H1 (cell line): ENCODE results near the gene APOL4. TPM values are rescaled to one million over a fixed set of nuclear protein-coding genes. Genes with fewer than 3 reads are reported as not detected.

ENCODE experiments used
- CTCF ChIA-PET: fragments of 300-600 bp; sonication (Branson Sonifier 250); formaldehyde crosslinking; loops from one replicate; lab custom pipeline; 2021; ENCODE audit not compliant: partially characterized antibody; lab: Charles Lee
- POLR2A ChIA-PET: fragments of 300-600 bp; sonication (Branson Sonifier 250); formaldehyde crosslinking; loops from one replicate; lab custom pipeline; 2021; ENCODE audit warnings: inconsistent platforms; ENCODE audit not compliant: partially characterized antibody; lab: Charles Lee
- DNase-seq, 2 experiments: peaks; one replicate each; pipeline versions ENCODE4 v3.0.0 to v3.0.0-alpha.2; 2010 to 2022; ENCODE audit warnings: low spot score in 2 of 2, low read depth in 1 of 2, mixed read lengths in 1 of 2
- FAIRE-seq: peaks from 2 replicates; lab custom pipeline; 2011; peaks lifted over from hg19 to GRCh38; lab: Jason Lieb, UNC
- H2AFZ ChIP-seq: 2 replicates; pipeline ENCODE4 v1.8.1; 2012; ENCODE audit warnings: low read length, inconsistent platforms
- H2AK5ac ChIP-seq: 2 replicates; pipeline ENCODE4 v1.6.1; 2013; ENCODE audit warnings: low read depth, low read length
- H2BK120ac ChIP-seq: replicated peaks from 2 replicates; pipeline ENCODE3; 2013; ENCODE audit warnings: low read depth, low read length, inconsistent platforms
- H2BK12ac ChIP-seq: 2 replicates; pipeline ENCODE4 v1.6.1; 2013; ENCODE audit warnings: low read depth, low read length
- H2BK15ac ChIP-seq: 2 replicates; pipeline ENCODE4 v1.6.1; 2013; ENCODE audit warnings: low read length
- H2BK20ac ChIP-seq: 2 replicates; pipeline ENCODE4 v1.6.1; 2013; ENCODE audit warnings: low read length
- H2BK5ac ChIP-seq: 2 replicates; pipeline ENCODE4 v1.6.1; 2013; ENCODE audit warnings: low read depth, low read length
- H3K14ac ChIP-seq: 2 replicates; pipeline ENCODE4 v1.6.1; 2013; ENCODE audit warnings: inconsistent platforms; ENCODE audit not compliant: insufficient read length
- H3K18ac ChIP-seq: 2 replicates; pipeline ENCODE4 v1.6.1; 2013; ENCODE audit warnings: low read length; ENCODE audit errors: extremely low read depth
- H3K23ac ChIP-seq: 2 replicates; pipeline ENCODE4 v1.6.1; 2013; ENCODE audit warnings: inconsistent platforms; ENCODE audit not compliant: insufficient read length
- H3K23me2 ChIP-seq: 2 replicates; pipeline ENCODE4 v1.6.1; 2013; ENCODE audit warnings: low read depth, low read length
- H3K27ac ChIP-seq: 2 replicates; pipeline ENCODE4 v1.6.1; 2011; ENCODE audit warnings: low read depth, low read length, inconsistent platforms
- H3K27me3 ChIP-seq, 4 experiments: replicated peaks in 1 of 4; 1 replicate in 1 of 4; 2 replicates in 3 of 4; pipeline versions ENCODE4 v1.6.1 to v1.8.1; 2011 to 2013; ENCODE audit warnings: low read length in 3 of 4, mild to moderate bottlenecking in 3 of 4, inconsistent platforms in 2 of 4, mixed read lengths in 2 of 4, moderate library complexity in 1 of 4; ENCODE audit not compliant: control insufficient read depth in 3 of 4, insufficient read depth in 3 of 4; ENCODE audit errors: extremely low read depth in 1 of 4
- H3K36me3 ChIP-seq, 4 experiments: 2 replicates each; pipeline versions ENCODE4 v1.6.1 to v1.8.1; 2011 to 2013; ENCODE audit warnings: mild to moderate bottlenecking in 4 of 4, low read length in 3 of 4, moderate library complexity in 2 of 4, control low read depth in 1 of 4, inconsistent platforms in 1 of 4; ENCODE audit not compliant: insufficient read depth in 4 of 4, control insufficient read depth in 2 of 4
- H3K4ac ChIP-seq: replicated peaks from 2 replicates; pipeline ENCODE3; 2013; ENCODE audit warnings: low read length, low read depth, mixed read lengths, inconsistent platforms; ENCODE audit not compliant: insufficient read length
- H3K4me1 ChIP-seq, 4 experiments: replicated peaks in 1 of 4; 1 replicate in 1 of 4; 2 replicates in 3 of 4; pipeline versions ENCODE4 v1.6.1 to v1.8.1; 2011 to 2013; ENCODE audit warnings: low read length in 3 of 4, inconsistent platforms in 2 of 4, mixed read lengths in 1 of 4; ENCODE audit not compliant: insufficient read depth in 4 of 4, control insufficient read depth in 3 of 4
- H3K4me2 ChIP-seq, 2 experiments: 2 replicates each; pipeline versions ENCODE4 v1.6.1 to v1.8.1; 2011 to 2013; ENCODE audit warnings: low read depth in 2 of 2, low read length in 2 of 2, control low read depth in 1 of 2, inconsistent platforms in 1 of 2, mild to moderate bottlenecking in 1 of 2; ENCODE audit not compliant: insufficient read depth in 1 of 2
- H3K4me3 ChIP-seq, 4 experiments: fragments of 200-600, 300-600 bp in 1 of 4; sonication (generic), shearing (Covaris generic), sonication (Bioruptor Twin) in 1 of 4; 2 replicates each; pipeline versions ENCODE4 v1.5.1 to v1.8.1; 2011 to 2016; ENCODE audit warnings: low read length in 4 of 4, low read depth in 3 of 4, control low read depth in 2 of 4, inconsistent platforms in 2 of 4, mild to moderate bottlenecking in 2 of 4, mixed read lengths in 1 of 4, moderate library complexity in 1 of 4; ENCODE audit not compliant: insufficient read depth in 2 of 4; ENCODE audit errors: extremely low read depth in 1 of 4
- H3K56ac ChIP-seq: replicated peaks from 2 replicates; pipeline ENCODE3; 2013; ENCODE audit warnings: low read depth, mild to moderate bottlenecking, mixed read lengths, low read length, inconsistent platforms; ENCODE audit not compliant: insufficient read length
- H3K79me1 ChIP-seq: 2 replicates; pipeline ENCODE4 v1.6.1; 2013; ENCODE audit warnings: low read depth, low read length, control low read depth
- H3K79me2 ChIP-seq, 2 experiments: 2 replicates each; pipeline versions ENCODE4 v1.6.1 to v1.8.1; 2012 to 2013; ENCODE audit warnings: low read length in 2 of 2, mild to moderate bottlenecking in 2 of 2, inconsistent platforms in 1 of 2; ENCODE audit not compliant: insufficient read depth in 2 of 2, control insufficient read depth in 1 of 2
- H3K9ac ChIP-seq, 4 experiments: replicated peaks in 1 of 4; 1 replicate in 1 of 4; 2 replicates in 3 of 4; pipeline versions ENCODE4 v1.6.1 to v1.8.1; 2011 to 2013; ENCODE audit warnings: low read depth in 3 of 4, low read length in 3 of 4, control low read depth in 2 of 4, mild to moderate bottlenecking in 2 of 4, moderate library complexity in 2 of 4, inconsistent platforms in 1 of 4; ENCODE audit errors: extremely low read depth in 1 of 4
- H3K9me3 ChIP-seq, 2 experiments: 2 replicates each; pipeline versions ENCODE4 v1.6.1 to v1.8.1; 2012 to 2013; ENCODE audit warnings: mild to moderate bottlenecking in 2 of 2, moderate library complexity in 2 of 2, control low read depth in 1 of 2, inconsistent platforms in 1 of 2, low read depth in 1 of 2, low read length in 1 of 2, mixed read lengths in 1 of 2; ENCODE audit not compliant: insufficient read depth in 2 of 2
- H4K20me1 ChIP-seq, 2 experiments: replicated peaks in 1 of 2; 2 replicates each; pipeline versions ENCODE3 to v1.8.1; 2011 to 2013; ENCODE audit warnings: inconsistent platforms in 2 of 2, low read length in 2 of 2, mild to moderate bottlenecking in 1 of 2; ENCODE audit not compliant: insufficient read depth in 2 of 2, control insufficient read depth in 1 of 2
- H4K5ac ChIP-seq: 2 replicates; pipeline ENCODE4 v1.6.1; 2013; ENCODE audit warnings: low read length, low read depth, mixed read lengths, inconsistent platforms; ENCODE audit not compliant: insufficient read length
- H4K8ac ChIP-seq: 2 replicates; pipeline ENCODE4 v1.8.0; 2013; ENCODE audit warnings: mild to moderate bottlenecking, moderate library complexity, low read length, inconsistent platforms; ENCODE audit not compliant: insufficient read depth; ENCODE audit errors: extremely low read depth
- H4K91ac ChIP-seq: replicated peaks from 2 replicates; pipeline ENCODE3; 2013; ENCODE audit warnings: low read length, mixed read lengths, inconsistent platforms; ENCODE audit not compliant: insufficient read length
- CHD1 ChIP-seq: IDR thresholded peaks from 2 replicates; pipeline ENCODE4 v1.6.1; 2012; ENCODE audit warnings: low read depth, low read length, improper control_type of control experiment
- KDM5A ChIP-seq: fragments of 200-600 bp; IDR thresholded peaks from 2 replicates; pipeline ENCODE4 v1.7.1; 2012; ENCODE audit warnings: mild to moderate bottlenecking, low read length, inconsistent platforms, mixed read lengths
- RXRA ChIP-seq: IDR thresholded peaks from 2 replicates; pipeline ENCODE4 v1.6.1; 2011; ENCODE audit warnings: low read depth, mild to moderate bottlenecking, low read length, moderate library complexity; ENCODE audit not compliant: insufficient read depth
- SIRT6 ChIP-seq: IDR thresholded peaks from one replicate; pipeline ENCODE4 v1.7.1; 2012; ENCODE audit warnings: low read length, inconsistent platforms
- SP2 ChIP-seq: IDR thresholded peaks from 2 replicates; pipeline ENCODE4 v1.6.1; 2012; ENCODE audit warnings: mild to moderate bottlenecking, low read length, inconsistent platforms
- SRF ChIP-seq: IDR thresholded peaks from 2 replicates; pipeline ENCODE4 v1.6.1; 2011; ENCODE audit warnings: mild to moderate bottlenecking, low read depth, low read length, moderate library complexity
- TAF1 ChIP-seq: IDR thresholded peaks from 2 replicates; pipeline ENCODE4 v1.6.1; 2011; ENCODE audit warnings: mild to moderate bottlenecking, low read depth, low read length
- TEAD4 ChIP-seq: IDR thresholded peaks from 2 replicates; pipeline ENCODE4 v1.6.1; 2012; ENCODE audit warnings: low read depth, low read length, inconsistent platforms, mixed read lengths
- USF2 ChIP-seq: IDR thresholded peaks from 2 replicates; pipeline ENCODE4 v1.6.1; 2011; ENCODE audit warnings: low read length, improper control_type of control experiment
- WGBS, 2 experiments: shearing (Covaris generic) in 1 of 2; methylation state at CpG; one replicate each; pipeline versions ENCODE4 v1.1.6 to v1.1.7; 2013 to 2015; ENCODE audit warnings: low lambda C conversion rate in 2 of 2, mixed read lengths in 2 of 2, inconsistent platforms in 1 of 2, low coverage in 1 of 2, missing lambda C conversion rate in 1 of 2; ENCODE audit not compliant: insufficient replicate concordance in 2 of 2, insufficient coverage in 1 of 2, insufficient read length in 1 of 2; ENCODE audit errors: extremely low coverage in 1 of 2, missing lambda C conversion rate in 1 of 2; 5-methylcytosine and 5-hydroxymethylcytosine counted together
- long read RNA-seq, 2 experiments: library from RNA in 1 of 2; library from capped mRNA in 1 of 2; stranded (forward); transcript quantifications; one replicate each; pipeline ENCODE4 v2.0.0, GENCODE V29; 2021; ENCODE audit warnings: inconsistent platforms in 1 of 2
- polyA minus RNA-seq, 3 experiments: library from RNA; depleted of rRNA, polyadenylated mRNA; stranded (reverse); fragments of >200 nt; gene quantifications; 1 replicate in 2 of 3; 2 replicates in 1 of 3; pipeline ENCODE4 v1.2.3, GENCODE V29; 2011
- polyA plus RNA-seq, 7 experiments: library from polyadenylated mRNA; depleted of rRNA in 3 of 7; stranded (reverse) in 5 of 7; unstranded in 2 of 7; fragments of >200 nt in 5 of 7; fragments of 200-250 nt in 2 of 7; gene quantifications; 1 replicate in 5 of 7; 2 replicates in 1 of 7; 4 replicates in 1 of 7; pipeline versions ENCODE4 v1.2.1 to v1.2.3, GENCODE V29; 2011 to 2013; ENCODE audit warnings: missing spikeins in 2 of 7, mixed read lengths in 2 of 7
- total RNA-seq: library from RNA; stranded (reverse); fragmentation: NEBNext Ultra II Directional; extraction: Animal tissue kit (Norgen Biotek cat#: 25700); gene quantifications from 2 replicates; pipeline ENCODE4 v1.2.1, GENCODE V29; 2021

APOL4 gene, protein sequence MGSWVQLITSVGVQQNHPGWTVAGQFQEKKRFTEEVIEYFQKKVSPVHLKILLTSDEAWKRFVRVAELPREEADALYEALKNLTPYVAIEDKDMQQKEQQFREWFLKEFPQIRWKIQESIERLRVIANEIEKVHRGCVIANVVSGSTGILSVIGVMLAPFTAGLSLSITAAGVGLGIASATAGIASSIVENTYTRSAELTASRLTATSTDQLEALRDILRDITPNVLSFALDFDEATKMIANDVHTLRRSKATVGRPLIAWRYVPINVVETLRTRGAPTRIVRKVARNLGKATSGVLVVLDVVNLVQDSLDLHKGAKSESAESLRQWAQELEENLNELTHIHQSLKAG
- not detected in 2 replicates for total RNA-seq
- polyA plus RNA-seq (2011; rRNA removed) = 0.02 TPM in 1 of 2 replicates, not detected in the other
- polyA plus RNA-seq (2011; cell fraction: cytosol; rRNA removed) = not detected
- not detected for polyA plus RNA-seq (2011; cell fraction: nucleus; rRNA removed)
- not detected in 4 replicates for polyA plus RNA-seq (2012, experiment 1 of 2)
- polyA plus RNA-seq (2012, experiment 2 of 2) = 0.08 TPM
- polyA plus RNA-seq (2013, experiment 1 of 2) = not detected
- 0.02 TPM for polyA plus RNA-seq (2013, experiment 2 of 2)
- 0.66 TPM in 1 of 2 replicates, not detected in the other for polyA minus RNA-seq (2011; rRNA and poly(A)+ RNA removed)
- polyA minus RNA-seq (2011; cell fraction: cytosol; rRNA and poly(A)+ RNA removed) = not detected
- polyA minus RNA-seq (2011; cell fraction: nucleus; rRNA and poly(A)+ RNA removed) = not detected
- long read RNA-seq, experiment 1 = 0 reads
- long read RNA-seq, experiment 2 = 0 reads

- Histone ChIP-seq H2BK20ac (no peak within 1 kb of the TSS), H3K27me3 (no peaks in the 10 kb centered on the region), H3K23me2 (no peaks in the 10 kb centered on the region), H3K27ac (no peak within 1 kb of the TSS), H2AFZ (0 out of 2 replicates have a peak within 1 kb of the TSS, but pooled peaks have one; percentile 87), H4K8ac (no peak within 1 kb of the TSS), H2BK12ac (no peak within 1 kb of the TSS), H2AK5ac (no peak within 1 kb of the TSS), H2BK5ac (no peak within 1 kb of the TSS), H3K56ac (no peak within 1 kb of the TSS), H3K79me1 (no peaks in the 10 kb centered on the region), H3K4me2 (no peak within 1 kb of the TSS), H3K4me1 (peaks cover 0 to 10% (median 6%) of the 10 kb centered on the region in 4 experiments; a peak in 6 of 7 replicates), H2BK15ac (no peak within 1 kb of the TSS), H3K9ac (no peak within 1 kb of the TSS), H4K91ac (no peak within 1 kb of the TSS), H3K14ac (no peak within 1 kb of the TSS), H4K5ac (no peak within 1 kb of the TSS), H3K4me3 (no peak within 1 kb of the TSS), H3K23ac (no peak within 1 kb of the TSS), H2BK120ac (no peak within 1 kb of the TSS), H4K20me1 (no peaks in the 10 kb centered on the region), H3K9me3 (no peaks in the 10 kb centered on the region), H3K36me3 (no peaks in the 10 kb centered on the region), H3K4ac (no peak within 1 kb of the TSS), H3K18ac (no peak within 1 kb of the TSS; the same call in none of the 2 replicates), H3K79me2 (no peaks in the 10 kb centered on the region)
- TF ChIP-seq TAF1 = no peak
- TF ChIP-seq SIRT6 = no peak
- TF ChIP-seq TEAD4 = no peak
- no peak for TF ChIP-seq SRF
- no peak for TF ChIP-seq RXRA
- TF ChIP-seq KDM5A = no peak
- no peak for TF ChIP-seq SP2
- TF ChIP-seq USF2 = no peak
- no peak for TF ChIP-seq CHD1
- DNase-seq = no peak
- POLR2A ChIA-PET = no interaction called here
- FAIRE-seq = no peak
- WGBS, 2 experiments = 83% methylated on average over 11 of the region's 13 CpGs; no CpG with 5 or more reads in 1 of the 2 experiments
- CTCF ChIA-PET = interaction anchor here (0.7 to 3.1 kb wide), 10 partner anchors 9 to 60 kb away, joined by 3 to 13 read pairs (median 4); partner anchors contain the start of gene APOL2
These were observed at the start of gene APOL4 for GRCh38 chr22:36201630-36202319. Gene APOL4 (minus strand): TSS chr22:36201809. CDS start chr22:36201734, 75 bp downstream.
